ENCODE measurements around the gene PRKG1.

Gene PRKG1

GRCh38 chr10:51608211-51608610 is 533.9 kb downstream of the PRKG1 start:
- no peak for TF ChIP-seq CTCF (IDR thresholded peaks at IDR 0.05; ENCODE audit: extremely low read depth, insufficient read depth, missing control alignments)
- in situ Hi-C loops (cut with MboI; ENCODE audit: low pct_unique_long_range_greater_than_20kb, low sequenced_read_pairs, unreplicated experiment), result no loop called here
- DNase-seq (ENCODE audit: low spot score), result no peak

- TF ChIP-seq CTCF (IDR thresholded peaks at IDR 0.05; ENCODE audit: extremely low read depth, insufficient read depth, missing control alignments), result no peak
- in situ Hi-C loops (cut with MboI; ENCODE audit: low pct_unique_long_range_greater_than_20kb, low sequenced_read_pairs, unreplicated experiment), result no loop called here
- DNase-seq (ENCODE audit: low spot score), result no peak
Measured at GRCh38 chr10:51615764-51616298, 541.5 kb downstream of the PRKG1 start.

- TF ChIP-seq CTCF (IDR thresholded peaks at IDR 0.05; ENCODE audit: extremely low read depth, insufficient read depth, missing control alignments), result no peak
- DNase-seq (ENCODE audit: low spot score), result no peak
- in situ Hi-C loops (cut with MboI; ENCODE audit: low pct_unique_long_range_greater_than_20kb, low sequenced_read_pairs, unreplicated experiment), result no loop called here
Measured at GRCh38 chr10:51617576-51618235, 543.4 kb downstream of the PRKG1 start.

- TF ChIP-seq CTCF (IDR thresholded peaks at IDR 0.05; ENCODE audit: extremely low read depth, insufficient read depth, missing control alignments), result no peak
- no peak for DNase-seq (ENCODE audit: low spot score)
- in situ Hi-C loops (cut with MboI; ENCODE audit: low pct_unique_long_range_greater_than_20kb, low sequenced_read_pairs, unreplicated experiment), result no loop called here
Measured at GRCh38 chr10:51619365-51619764, 545.1 kb downstream of the PRKG1 start.

- DNase-seq (ENCODE audit: low spot score), result no peak
- no peak for TF ChIP-seq CTCF (IDR thresholded peaks at IDR 0.05; ENCODE audit: extremely low read depth, insufficient read depth, missing control alignments)
- in situ Hi-C loops (cut with MboI; ENCODE audit: low pct_unique_long_range_greater_than_20kb, low sequenced_read_pairs, unreplicated experiment), result no loop called here
Measured at GRCh38 chr10:51620131-51620530, 545.8 kb downstream of the PRKG1 start.

GRCh38 chr10:51624013-51624412 is 549.7 kb downstream of the PRKG1 start:
- TF ChIP-seq CTCF (IDR thresholded peaks at IDR 0.05; ENCODE audit: extremely low read depth, insufficient read depth, missing control alignments), result no peak
- in situ Hi-C loops (cut with MboI; ENCODE audit: low pct_unique_long_range_greater_than_20kb, low sequenced_read_pairs, unreplicated experiment), result no loop called here
- DNase-seq (ENCODE audit: low spot score), result no peak
